CD14-positive monocyte (primary cell): ENCODE results near the gene BBS9. TPM values are rescaled to one million over a fixed set of nuclear protein-coding genes. Genes with fewer than 3 reads are reported as not detected.
"Not testable (repeated sequence)": the region's sequence is repeated elsewhere in the genome, so short reads cannot be mapped to it uniquely, and the experiment has no call there.

Experiments used
- DNase-seq, 3 donors: peaks; one replicate each; pipeline ENCODE4 v3.0.0-alpha.2; 2011 to 2022
- H2AFZ ChIP-seq: 2 replicates; pipeline ENCODE4 v1.6.0; 2012; ENCODE audit warnings: mild to moderate bottlenecking, low read depth, low read length, inconsistent platforms; ENCODE audit not compliant: insufficient read depth, poor library complexity, severe bottlenecking
- H3K27ac ChIP-seq, 2 donors: 1 replicate in 1 of 2; 2 replicates in 1 of 2; pipeline ENCODE4 v1.5.1; 2012 to 2013; ENCODE audit warnings: low read length in 2 of 2, control low read depth in 1 of 2, inconsistent platforms in 1 of 2, low read depth in 1 of 2, mild to moderate bottlenecking in 1 of 2
- H3K27me3 ChIP-seq, 2 donors: one replicate each; pipeline versions ENCODE4 v1.6.0 to v1.6.1; 2011 to 2013; ENCODE audit warnings: low read length in 2 of 2; ENCODE audit not compliant: control insufficient read depth in 2 of 2, insufficient read depth in 2 of 2
- H3K36me3 ChIP-seq, 2 donors: replicated peaks in 1 of 2; 1 replicate in 1 of 2; 2 replicates in 1 of 2; pipeline versions ENCODE4 v1.5.1 to v1.6.1; 2012 to 2013; ENCODE audit warnings: low read length in 2 of 2, control low read depth in 1 of 2, inconsistent platforms in 1 of 2, mild to moderate bottlenecking in 1 of 2; ENCODE audit not compliant: insufficient read depth in 2 of 2, control insufficient read depth in 1 of 2
- H3K4me1 ChIP-seq, 2 donors: 1 replicate in 1 of 2; 2 replicates in 1 of 2; pipeline versions ENCODE4 v1.5.1 to v1.6.1; 2012 to 2013; ENCODE audit warnings: low read length in 2 of 2, control low read depth in 1 of 2, inconsistent platforms in 1 of 2, mild to moderate bottlenecking in 1 of 2, moderate library complexity in 1 of 2; ENCODE audit not compliant: insufficient read depth in 2 of 2, control insufficient read depth in 1 of 2
- H3K4me2 ChIP-seq: replicated peaks from 2 replicates; pipeline ENCODE3; 2012; ENCODE audit warnings: low read length, moderate library complexity, mild to moderate bottlenecking; ENCODE audit not compliant: poor library complexity, severe bottlenecking; ENCODE audit errors: extremely low read depth
- H3K4me3 ChIP-seq, 3 experiments: fragments of 200-600 bp in 1 of 3; sonication (generic) in 1 of 3; replicated peaks in 1 of 3; 1 replicate in 2 of 3; 2 replicates in 1 of 3; pipeline ENCODE4 v1.5.1; 2011 to 2013; ENCODE audit warnings: low read length in 3 of 3, mild to moderate bottlenecking in 3 of 3, control low read depth in 2 of 3, low read depth in 2 of 3, inconsistent platforms in 1 of 3, moderate library complexity in 1 of 3
- H3K79me2 ChIP-seq: 2 replicates; pipeline ENCODE4 v1.6.0; 2012; ENCODE audit warnings: mild to moderate bottlenecking, control low read depth, inconsistent platforms, low read length, moderate library complexity; ENCODE audit not compliant: insufficient read depth
- H3K9ac ChIP-seq: 2 replicates; pipeline ENCODE4 v1.6.0; 2017; ENCODE audit warnings: low read length, mild to moderate bottlenecking; ENCODE audit not compliant: insufficient read depth, poor library complexity, severe bottlenecking
- H3K9me3 ChIP-seq, 2 donors: replicated peaks in 1 of 2; 1 replicate in 1 of 2; 2 replicates in 1 of 2; pipeline versions ENCODE4 v1.5.1 to v1.6.1; 2012 to 2013; ENCODE audit warnings: low read length in 2 of 2, control low read depth in 1 of 2; ENCODE audit not compliant: control insufficient read depth in 1 of 2, insufficient read depth in 1 of 2
- H4K20me1 ChIP-seq: 2 replicates; pipeline ENCODE4 v1.6.0; 2012; ENCODE audit warnings: mild to moderate bottlenecking, low read length, control low read depth, moderate library complexity; ENCODE audit not compliant: insufficient read depth
- H3K27ac Mint-ChIP-seq, 7 donors: one replicate each; pipeline ENCODE4 v1.8.0; 2020; ENCODE audit warnings: mild to moderate bottlenecking in 7 of 7, mixed read lengths in 7 of 7, moderate library complexity in 6 of 7, inconsistent platforms in 2 of 7
- H3K27me3 Mint-ChIP-seq, 3 donors: one replicate each; pipeline ENCODE4 v1.8.0; 2021 to 2022; ENCODE audit warnings: low read depth in 3 of 3, mild to moderate bottlenecking in 3 of 3, mixed read lengths in 3 of 3, moderate library complexity in 3 of 3, inconsistent platforms in 1 of 3
- H3K36me3 Mint-ChIP-seq, 2 donors: one replicate each; pipeline ENCODE4 v1.8.0; 2020; ENCODE audit warnings: mixed read lengths in 2 of 2, inconsistent platforms in 1 of 2, mild to moderate bottlenecking in 1 of 2
- H3K4me1 Mint-ChIP-seq: one replicate; pipeline ENCODE4 v1.8.0; 2020; ENCODE audit warnings: mild to moderate bottlenecking, mixed read lengths
- H3K4me3 Mint-ChIP-seq, 2 donors: one replicate each; pipeline ENCODE4 v1.8.0; 2020; ENCODE audit warnings: mild to moderate bottlenecking in 2 of 2, mixed read lengths in 2 of 2, moderate library complexity in 1 of 2
- H3K9me3 Mint-ChIP-seq, 7 donors: one replicate each; pipeline ENCODE4 v1.8.0; 2020 to 2022; ENCODE audit warnings: mixed read lengths in 7 of 7, mild to moderate bottlenecking in 6 of 7, moderate library complexity in 6 of 7, inconsistent platforms in 2 of 7
- WGBS: methylation state at CpG from one replicate; pipeline ENCODE4 v1.1.5; 2013; ENCODE audit warnings: missing lambda C conversion rate; ENCODE audit not compliant: insufficient coverage; 5-methylcytosine and 5-hydroxymethylcytosine counted together
- intact Hi-C, 2 donors: fragments of 100-400 bp; cut with micrococcal nuclease; formaldehyde crosslinking; loops; one replicate each; pipeline versions ENCODE4 v1.15.0 to v1.15.1; 2023
- polyA plus RNA-seq, 3 donors: library from polyadenylated mRNA; depleted of rRNA in 1 of 3; unstranded in 2 of 3; stranded (reverse) in 1 of 3; fragments of 300-500 nt in 2 of 3; fragments of >200 nt in 1 of 3; fragmentation: Illumina TruSeq in 2 of 3; gene quantifications; 1 replicate in 2 of 3; 2 replicates in 1 of 3; pipeline ENCODE4 v1.2.3, GENCODE V29; 2012 to 2021
- TF ChIP-seq, protein P1 (sequence below): fragments of 200-600 bp; IDR thresholded peaks from one replicate; pipeline ENCODE4 v1.8.0; 2022; ENCODE audit warnings: antibody characterized with exemption, mild to moderate bottlenecking

The BBS9 gene
- polyA plus RNA-seq, 3 donors = 4.9 to 7.5 (median 6.8) TPM

DNA sequence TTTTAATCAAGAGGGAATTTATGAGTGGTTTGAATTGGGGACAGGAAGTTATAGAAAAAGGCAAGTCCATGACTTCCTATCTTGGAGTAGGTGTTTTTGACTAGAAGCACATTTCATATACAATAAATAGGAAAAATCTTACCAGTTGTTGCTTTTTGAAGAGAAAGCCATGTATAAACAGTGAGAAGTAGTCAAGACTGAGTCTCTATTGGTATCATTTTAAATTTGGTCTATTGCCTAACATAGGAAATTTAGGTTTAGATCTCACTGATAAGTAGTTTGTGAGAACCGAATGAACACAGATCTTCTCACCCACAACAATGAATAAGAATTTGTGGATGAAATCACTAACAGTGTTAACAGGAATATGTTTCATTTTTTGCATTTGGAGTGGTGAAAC is 387.2 kb downstream of the BBS9 start:
- no CpG with 5 or more reads among the region's 1 CpG for WGBS

DNA sequence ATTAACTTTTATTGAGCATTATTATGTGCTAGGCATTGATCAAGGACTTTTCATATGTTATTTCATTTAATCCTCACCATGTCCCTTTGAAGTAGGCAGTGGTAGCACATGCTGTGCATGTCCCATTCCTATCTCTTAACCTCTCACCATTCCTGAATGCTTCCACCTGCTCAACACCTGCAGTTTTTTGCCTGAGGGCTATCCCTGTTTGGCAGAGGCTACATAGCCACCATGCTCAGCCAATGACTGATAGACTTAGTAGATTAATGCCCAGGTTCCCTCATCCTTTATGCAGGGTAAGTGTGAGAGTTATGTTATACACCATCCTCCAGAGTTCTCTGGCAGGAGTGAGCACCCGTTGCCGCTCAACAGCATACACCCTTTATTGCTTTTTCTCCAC is 387.8 kb downstream of the BBS9 start:
- intact Hi-C loops = no loop called here
- H3K27ac Mint-ChIP-seq = no peak overlapping the region
- H3K4me3 Mint-ChIP-seq = no peak overlapping the region

More for the DNA sequence above, 387.2 kb downstream of the BBS9 start:
- Histone ChIP-seq H2AFZ (no peak overlapping the region), H3K4me1 (no peaks in the 10 kb centered on the region), H3K4me2 (no peak overlapping the region), H3K9me3 (no peaks in the 10 kb centered on the region), H3K4me3 (no peak overlapping the region), H3K9ac (no peak overlapping the region), H4K20me1 (no peaks in the 10 kb centered on the region), H3K27ac (no peak overlapping the region), H3K36me3 (no peaks in the 10 kb centered on the region), H3K79me2 (no peaks in the 10 kb centered on the region), H3K27me3 (no peaks in the 10 kb centered on the region)
- Mint-ChIP-seq H3K4me1 (no peaks in the 10 kb centered on the region), H3K27ac (no peak overlapping the region), H3K36me3 (no peaks in the 10 kb centered on the region), H3K4me3 (no peak overlapping the region), H3K27me3 (peaks cover 0 to 3% (median 2%) of the 10 kb centered on the region in 3 donors), H3K9me3 (peaks cover 0 to 2% (median 0%) of the 10 kb centered on the region in 7 donors)
- TF ChIP-seq, protein P1, sequence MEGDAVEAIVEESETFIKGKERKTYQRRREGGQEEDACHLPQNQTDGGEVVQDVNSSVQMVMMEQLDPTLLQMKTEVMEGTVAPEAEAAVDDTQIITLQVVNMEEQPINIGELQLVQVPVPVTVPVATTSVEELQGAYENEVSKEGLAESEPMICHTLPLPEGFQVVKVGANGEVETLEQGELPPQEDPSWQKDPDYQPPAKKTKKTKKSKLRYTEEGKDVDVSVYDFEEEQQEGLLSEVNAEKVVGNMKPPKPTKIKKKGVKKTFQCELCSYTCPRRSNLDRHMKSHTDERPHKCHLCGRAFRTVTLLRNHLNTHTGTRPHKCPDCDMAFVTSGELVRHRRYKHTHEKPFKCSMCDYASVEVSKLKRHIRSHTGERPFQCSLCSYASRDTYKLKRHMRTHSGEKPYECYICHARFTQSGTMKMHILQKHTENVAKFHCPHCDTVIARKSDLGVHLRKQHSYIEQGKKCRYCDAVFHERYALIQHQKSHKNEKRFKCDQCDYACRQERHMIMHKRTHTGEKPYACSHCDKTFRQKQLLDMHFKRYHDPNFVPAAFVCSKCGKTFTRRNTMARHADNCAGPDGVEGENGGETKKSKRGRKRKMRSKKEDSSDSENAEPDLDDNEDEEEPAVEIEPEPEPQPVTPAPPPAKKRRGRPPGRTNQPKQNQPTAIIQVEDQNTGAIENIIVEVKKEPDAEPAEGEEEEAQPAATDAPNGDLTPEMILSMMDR = no peak
- no peak for DNase-seq
- intact Hi-C loops = no loop called here

DNA sequence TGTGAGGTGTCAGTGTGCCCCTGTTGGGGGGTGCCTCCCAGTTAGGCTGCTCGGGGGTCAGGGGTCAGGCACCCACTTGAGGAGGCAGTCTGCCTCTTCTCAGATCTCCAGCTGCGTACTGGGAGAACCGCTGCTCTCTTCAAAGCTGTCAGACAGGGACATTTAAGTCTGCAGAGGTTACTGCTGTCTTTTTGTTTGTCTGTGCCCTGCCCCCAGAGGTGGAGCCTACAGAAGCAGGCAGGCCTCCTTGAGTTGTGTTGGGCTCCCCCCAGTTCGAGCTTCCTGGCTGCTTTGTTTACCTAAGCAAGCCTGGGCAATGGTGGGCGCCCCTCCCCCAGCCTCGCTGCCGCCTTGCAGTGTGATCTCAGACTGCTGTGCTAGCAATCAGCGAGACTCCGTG is 397.6 kb downstream of the BBS9 start:
- H3K4me1 Mint-ChIP-seq, H3K9ac ChIP-seq, H3K27ac Mint-ChIP-seq, intact Hi-C loops, H3K27me3 ChIP-seq, H3K4me3 Mint-ChIP-seq, DNase-seq, H3K4me1 ChIP-seq, H3K79me2 ChIP-seq, H3K27ac ChIP-seq, H3K36me3 Mint-ChIP-seq, H2AFZ ChIP-seq, H3K27me3 Mint-ChIP-seq, H3K4me3 ChIP-seq, H3K9me3 ChIP-seq, H4K20me1 ChIP-seq, H3K4me2 ChIP-seq, H3K36me3 ChIP-seq: not testable (repeated sequence)
- no CpG with 5 or more reads among the region's 9 CpGs for WGBS
- peaks cover 0 to 13% (median 4%) of the 10 kb centered on the region in 7 donors for H3K9me3 Mint-ChIP-seq

More for the DNA sequence above, 387.8 kb downstream of the BBS9 start:
- no CpG with 5 or more reads among the region's 2 CpGs for WGBS
- Histone ChIP-seq H3K4me1 (no peaks in the 10 kb centered on the region), H3K9me3 (no peaks in the 10 kb centered on the region), H3K9ac (no peak overlapping the region), H3K27me3 (no peaks in the 10 kb centered on the region), H4K20me1 (no peaks in the 10 kb centered on the region), H3K79me2 (no peaks in the 10 kb centered on the region), H3K27ac (no peak overlapping the region), H3K36me3 (no peaks in the 10 kb centered on the region), H2AFZ (no peak overlapping the region), H3K4me3 (no peak overlapping the region), H3K4me2 (no peak overlapping the region)
- Mint-ChIP-seq H3K27me3 (peaks cover 0 to 3% (median 2%) of the 10 kb centered on the region in 3 donors), H3K4me1 (no peaks in the 10 kb centered on the region), H3K9me3 (peaks cover 0 to 2% (median 0%) of the 10 kb centered on the region in 7 donors), H3K36me3 (no peaks in the 10 kb centered on the region)
- DNase-seq = no peak
- TF ChIP-seq, protein P1 = no peak
